Measurements from ENCODE around the gene CWF19L1.

DNA sequence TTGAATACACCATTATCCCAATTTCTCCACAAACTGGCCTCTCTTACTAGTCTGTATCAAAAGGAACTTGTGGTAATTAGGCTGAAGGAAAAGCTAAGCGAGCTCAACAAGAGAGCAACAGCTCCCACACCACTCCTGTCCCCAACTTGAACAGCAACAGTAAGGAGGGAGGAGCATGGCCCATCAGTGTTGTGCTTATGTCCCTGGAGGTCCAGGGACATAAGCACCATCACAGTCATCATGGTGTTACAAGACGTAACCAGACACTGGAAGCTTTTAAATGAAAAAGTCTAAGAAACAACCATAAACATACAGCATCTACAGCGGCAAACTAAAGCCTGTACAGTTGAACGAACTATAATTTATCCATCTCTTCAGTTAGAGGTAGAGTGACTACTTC is 82.6 kb downstream of the CWF19L1 start:
- no peak for TF ChIP-seq POLR2A (IDR thresholded peaks at IDR 0.05; ENCODE audit: low read depth)
- TF ChIP-seq, protein P1, sequence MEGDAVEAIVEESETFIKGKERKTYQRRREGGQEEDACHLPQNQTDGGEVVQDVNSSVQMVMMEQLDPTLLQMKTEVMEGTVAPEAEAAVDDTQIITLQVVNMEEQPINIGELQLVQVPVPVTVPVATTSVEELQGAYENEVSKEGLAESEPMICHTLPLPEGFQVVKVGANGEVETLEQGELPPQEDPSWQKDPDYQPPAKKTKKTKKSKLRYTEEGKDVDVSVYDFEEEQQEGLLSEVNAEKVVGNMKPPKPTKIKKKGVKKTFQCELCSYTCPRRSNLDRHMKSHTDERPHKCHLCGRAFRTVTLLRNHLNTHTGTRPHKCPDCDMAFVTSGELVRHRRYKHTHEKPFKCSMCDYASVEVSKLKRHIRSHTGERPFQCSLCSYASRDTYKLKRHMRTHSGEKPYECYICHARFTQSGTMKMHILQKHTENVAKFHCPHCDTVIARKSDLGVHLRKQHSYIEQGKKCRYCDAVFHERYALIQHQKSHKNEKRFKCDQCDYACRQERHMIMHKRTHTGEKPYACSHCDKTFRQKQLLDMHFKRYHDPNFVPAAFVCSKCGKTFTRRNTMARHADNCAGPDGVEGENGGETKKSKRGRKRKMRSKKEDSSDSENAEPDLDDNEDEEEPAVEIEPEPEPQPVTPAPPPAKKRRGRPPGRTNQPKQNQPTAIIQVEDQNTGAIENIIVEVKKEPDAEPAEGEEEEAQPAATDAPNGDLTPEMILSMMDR (IDR thresholded peaks at IDR 0.05), result no peak
- TF ChIP-seq POLR2AphosphoS5 (IDR thresholded peaks at IDR 0.05), result no peak
- TF ChIP-seq EP300 (IDR thresholded peaks at IDR 0.05), result no peak

Measured in esophagus muscularis mucosa (tissue), 4 donors.